Measurements from ENCODE around the gene ADGRL3. TPM values are rescaled to one million over a fixed set of nuclear protein-coding genes. Genes with fewer than 3 reads are reported as not detected.

ADGRL3 gene
- total RNA-seq, 1 donor: under 0.01 TPM

DNA sequence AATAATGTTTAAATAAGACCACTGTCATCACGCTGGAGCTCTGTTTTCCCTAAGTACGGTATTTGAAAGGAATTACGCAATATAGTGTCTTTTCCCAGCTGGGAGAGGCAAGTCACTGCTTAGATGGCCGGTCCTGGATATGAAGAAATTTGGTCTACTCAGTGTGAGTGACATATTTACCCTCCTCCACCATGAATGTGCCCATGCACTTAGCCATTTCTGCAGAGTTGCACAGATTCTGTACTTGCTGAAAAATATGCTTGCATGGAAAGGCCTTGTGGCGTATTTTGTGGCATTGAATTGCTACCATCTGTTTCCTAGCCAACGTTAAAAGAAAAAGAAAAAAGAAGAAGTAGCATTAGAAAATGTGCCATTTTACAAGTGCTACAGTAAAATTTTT lies 73.1 kb downstream of the ADGRL3 start:
- no peak for DNase-seq (ENCODE audit: low read depth)
- TF ChIP-seq, protein P1, sequence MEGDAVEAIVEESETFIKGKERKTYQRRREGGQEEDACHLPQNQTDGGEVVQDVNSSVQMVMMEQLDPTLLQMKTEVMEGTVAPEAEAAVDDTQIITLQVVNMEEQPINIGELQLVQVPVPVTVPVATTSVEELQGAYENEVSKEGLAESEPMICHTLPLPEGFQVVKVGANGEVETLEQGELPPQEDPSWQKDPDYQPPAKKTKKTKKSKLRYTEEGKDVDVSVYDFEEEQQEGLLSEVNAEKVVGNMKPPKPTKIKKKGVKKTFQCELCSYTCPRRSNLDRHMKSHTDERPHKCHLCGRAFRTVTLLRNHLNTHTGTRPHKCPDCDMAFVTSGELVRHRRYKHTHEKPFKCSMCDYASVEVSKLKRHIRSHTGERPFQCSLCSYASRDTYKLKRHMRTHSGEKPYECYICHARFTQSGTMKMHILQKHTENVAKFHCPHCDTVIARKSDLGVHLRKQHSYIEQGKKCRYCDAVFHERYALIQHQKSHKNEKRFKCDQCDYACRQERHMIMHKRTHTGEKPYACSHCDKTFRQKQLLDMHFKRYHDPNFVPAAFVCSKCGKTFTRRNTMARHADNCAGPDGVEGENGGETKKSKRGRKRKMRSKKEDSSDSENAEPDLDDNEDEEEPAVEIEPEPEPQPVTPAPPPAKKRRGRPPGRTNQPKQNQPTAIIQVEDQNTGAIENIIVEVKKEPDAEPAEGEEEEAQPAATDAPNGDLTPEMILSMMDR (IDR thresholded peaks at IDR 0.05; ENCODE audit: insufficient read depth, low read length): no peak

GRCh38 chr4:61274286-61274685 lies 74.2 kb downstream of the ADGRL3 start:
- no peak for DNase-seq (ENCODE audit: low read depth)
- TF ChIP-seq, protein P1 (IDR thresholded peaks at IDR 0.05; ENCODE audit: insufficient read depth, low read length): no peak

More for the DNA sequence above, 73.1 kb downstream of the ADGRL3 start:
- H3K4me3 ChIP-seq (ENCODE audit: low read depth, low read length): no peak overlapping the region

GRCh38 chr4:61275241-61275640 lies 75.1 kb downstream of the ADGRL3 start:
- no peak overlapping the region for H3K4me3 ChIP-seq (ENCODE audit: low read depth, low read length)
- TF ChIP-seq, protein P1 (IDR thresholded peaks at IDR 0.05; ENCODE audit: insufficient read depth, low read length): no peak
- no peak for DNase-seq (ENCODE audit: low read depth)

More at GRCh38 chr4:61274286-61274685, 74.2 kb downstream of the ADGRL3 start:
- H3K4me3 ChIP-seq (ENCODE audit: low read depth, low read length): no peak overlapping the region

DNA sequence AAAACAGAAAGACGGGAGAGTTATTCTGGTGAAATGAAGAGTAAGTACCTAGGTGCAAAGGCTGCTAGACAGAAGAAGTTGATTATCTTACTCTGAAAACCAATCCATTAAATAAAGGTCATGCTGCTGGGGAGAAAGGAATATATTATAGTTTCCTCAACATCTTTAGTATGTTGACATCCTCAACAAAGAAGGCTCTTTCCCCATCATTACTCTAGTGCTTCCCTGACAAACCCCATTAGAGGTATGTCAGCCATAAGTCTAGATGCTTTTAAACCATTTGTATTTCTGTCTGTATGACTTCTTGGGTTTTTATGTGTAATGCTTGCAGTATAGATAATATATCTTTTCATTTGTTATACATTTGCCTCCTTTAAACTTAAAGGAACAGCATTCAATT lies 75.9 kb downstream of the ADGRL3 start:
- DNase-seq (ENCODE audit: low read depth): no peak
- no peak overlapping the region for H3K4me3 ChIP-seq (ENCODE audit: low read depth, low read length)
- TF ChIP-seq, protein P1 (IDR thresholded peaks at IDR 0.05; ENCODE audit: insufficient read depth, low read length): no peak

GRCh38 chr4:61277785-61278760 lies 77.9 kb downstream of the ADGRL3 start:
- no peak overlapping the region for H3K4me3 ChIP-seq (ENCODE audit: low read depth, low read length)
- no peak for DNase-seq (ENCODE audit: low read depth)
- TF ChIP-seq, protein P1 (IDR thresholded peaks at IDR 0.05; ENCODE audit: insufficient read depth, low read length): no peak

DNA sequence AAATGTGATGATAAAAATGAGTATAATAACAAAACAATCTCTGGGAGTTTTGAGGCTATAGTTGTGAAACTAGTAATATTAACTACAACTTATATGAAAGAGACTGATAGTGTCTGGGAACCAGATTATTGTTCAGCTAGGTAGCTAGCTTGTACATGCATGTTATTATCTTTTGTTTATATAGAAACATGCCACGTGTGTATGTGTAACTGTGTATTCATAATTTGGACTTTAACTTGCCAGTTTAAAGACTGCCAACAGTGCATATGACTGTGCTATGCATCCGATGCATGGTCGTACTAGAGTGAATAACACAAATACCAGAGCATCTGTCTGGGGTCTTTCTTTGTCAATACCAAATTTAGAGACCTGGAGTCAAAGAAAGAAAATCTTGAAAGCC lies 92.2 kb downstream of the ADGRL3 start:
- no peak for DNase-seq (ENCODE audit: low read depth)
- TF ChIP-seq, protein P1 (IDR thresholded peaks at IDR 0.05; ENCODE audit: insufficient read depth, low read length): no peak
- H3K4me3 ChIP-seq (ENCODE audit: low read depth, low read length): no peak overlapping the region
